ENCODE data around the gene PANK2.

GRCh38 chr20:3876676-3877075, 12.5 kb upstream of the PANK2 start:
- TF ChIP-seq, protein P1, sequence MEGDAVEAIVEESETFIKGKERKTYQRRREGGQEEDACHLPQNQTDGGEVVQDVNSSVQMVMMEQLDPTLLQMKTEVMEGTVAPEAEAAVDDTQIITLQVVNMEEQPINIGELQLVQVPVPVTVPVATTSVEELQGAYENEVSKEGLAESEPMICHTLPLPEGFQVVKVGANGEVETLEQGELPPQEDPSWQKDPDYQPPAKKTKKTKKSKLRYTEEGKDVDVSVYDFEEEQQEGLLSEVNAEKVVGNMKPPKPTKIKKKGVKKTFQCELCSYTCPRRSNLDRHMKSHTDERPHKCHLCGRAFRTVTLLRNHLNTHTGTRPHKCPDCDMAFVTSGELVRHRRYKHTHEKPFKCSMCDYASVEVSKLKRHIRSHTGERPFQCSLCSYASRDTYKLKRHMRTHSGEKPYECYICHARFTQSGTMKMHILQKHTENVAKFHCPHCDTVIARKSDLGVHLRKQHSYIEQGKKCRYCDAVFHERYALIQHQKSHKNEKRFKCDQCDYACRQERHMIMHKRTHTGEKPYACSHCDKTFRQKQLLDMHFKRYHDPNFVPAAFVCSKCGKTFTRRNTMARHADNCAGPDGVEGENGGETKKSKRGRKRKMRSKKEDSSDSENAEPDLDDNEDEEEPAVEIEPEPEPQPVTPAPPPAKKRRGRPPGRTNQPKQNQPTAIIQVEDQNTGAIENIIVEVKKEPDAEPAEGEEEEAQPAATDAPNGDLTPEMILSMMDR (IDR thresholded peaks at IDR 0.05 in 2 of 3, conservative IDR thresholded peaks at IDR 0.05 in 1 of 3; ENCODE audit: borderline replicate concordance in 1 of 3, insufficient read depth in 1 of 3, low read depth in 2 of 3, low read length in 2 of 3) = no peak
- TF ChIP-seq EZH2 (IDR thresholded peaks at IDR 0.05) (no peak), ZFX (IDR thresholded peaks at IDR 0.05) (no peak), POLR2A (IDR thresholded peaks at IDR 0.05; ENCODE audit: borderline replicate concordance, extremely low read depth, insufficient read depth, insufficient read length) (no peak), TCF7L2 (IDR thresholded peaks at IDR 0.05; ENCODE audit: borderline replicate concordance, extremely low read depth, insufficient read depth, insufficient read length) (no peak), SRF (IDR thresholded peaks at IDR 0.05; ENCODE audit: low read depth) (no peak), SIN3A (IDR thresholded peaks at IDR 0.05; ENCODE audit: low read depth) (no peak), POLR2AphosphoS5 (IDR thresholded peaks at IDR 0.05; ENCODE audit: low read depth, low read length) (no peak), REST (IDR thresholded peaks at IDR 0.05; ENCODE audit: low read depth) (no peak), RAD21 (IDR thresholded peaks at IDR 0.05; ENCODE audit: low read depth) (no peak), CBX3 (IDR thresholded peaks at IDR 0.05; ENCODE audit: low read depth) (no peak), YY1 (IDR thresholded peaks at IDR 0.05; ENCODE audit: extremely low read depth, insufficient replicate concordance, low read depth, low read length) (no peak), EGR1 (IDR thresholded peaks at IDR 0.05; ENCODE audit: low read depth) (no peak), EZH2phosphoT487 (IDR thresholded peaks at IDR 0.05; ENCODE audit: borderline replicate concordance) (no peak)
